Measurements from ENCODE around the gene RDH12.
"Not testable (repeated sequence)": the region's sequence is repeated elsewhere in the genome, so short reads cannot be mapped to it uniquely, and the experiment has no call there.

RDH12 gene

DNA sequence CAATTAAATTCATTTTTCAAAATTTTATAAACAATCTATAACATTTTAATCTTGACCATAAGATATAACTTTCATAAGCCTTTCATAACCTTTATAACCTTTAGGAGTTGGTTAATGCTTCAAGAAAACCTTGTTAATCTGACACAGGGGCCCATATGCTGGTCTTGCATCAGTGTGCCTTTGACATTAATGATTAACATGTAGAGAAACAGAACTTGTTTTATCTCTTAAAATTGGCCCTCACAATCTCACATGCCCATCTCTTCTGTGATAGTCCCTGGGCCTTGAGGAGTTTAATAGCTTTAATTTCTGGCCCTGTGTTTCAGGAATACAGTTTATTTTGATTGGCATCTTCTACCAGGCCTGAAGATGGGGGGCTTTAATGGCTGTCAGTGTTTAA lies 7.7 kb downstream of the RDH12 start:
- DNase-seq = not testable (repeated sequence)

DNA sequence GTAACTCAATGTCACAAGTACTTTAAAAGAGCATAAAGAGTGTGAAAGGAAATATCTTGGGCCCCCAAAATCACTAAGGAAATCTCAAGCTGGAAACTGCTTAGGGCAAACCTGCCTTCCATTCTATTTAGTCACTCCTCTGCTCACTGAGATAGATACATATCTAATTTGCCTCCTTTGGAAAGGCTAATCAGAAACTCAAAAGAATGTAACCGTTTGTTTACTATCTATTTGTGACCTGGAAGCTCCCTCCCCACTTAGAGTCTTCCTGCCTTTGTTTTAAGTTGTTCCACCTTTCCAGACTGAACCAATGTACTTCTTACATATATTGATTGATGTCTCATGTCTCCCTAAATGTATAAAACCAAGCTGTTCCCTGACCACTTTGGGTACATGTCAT lies 8.1 kb downstream of the RDH12 start:
- not testable (repeated sequence) for DNase-seq

DNA sequence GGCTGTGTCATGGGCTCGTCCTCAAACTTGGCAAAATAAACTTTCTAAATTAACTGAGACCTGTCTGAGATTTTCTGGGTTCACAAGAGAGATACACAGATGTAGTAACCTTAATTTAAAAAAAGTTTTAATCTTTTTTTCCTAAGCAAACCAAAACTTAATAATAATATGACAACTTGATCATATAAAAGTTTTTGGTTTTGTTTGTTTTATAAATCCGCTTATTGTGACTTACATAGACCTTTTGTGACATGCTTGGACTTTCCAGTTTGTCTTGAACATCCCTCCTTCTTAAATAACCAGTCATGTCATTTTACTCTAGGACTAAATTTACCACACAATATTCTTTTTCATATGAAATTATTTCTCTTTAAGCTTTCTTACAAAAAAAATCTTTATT lies 8.5 kb downstream of the RDH12 start:
- no peak for DNase-seq

DNA sequence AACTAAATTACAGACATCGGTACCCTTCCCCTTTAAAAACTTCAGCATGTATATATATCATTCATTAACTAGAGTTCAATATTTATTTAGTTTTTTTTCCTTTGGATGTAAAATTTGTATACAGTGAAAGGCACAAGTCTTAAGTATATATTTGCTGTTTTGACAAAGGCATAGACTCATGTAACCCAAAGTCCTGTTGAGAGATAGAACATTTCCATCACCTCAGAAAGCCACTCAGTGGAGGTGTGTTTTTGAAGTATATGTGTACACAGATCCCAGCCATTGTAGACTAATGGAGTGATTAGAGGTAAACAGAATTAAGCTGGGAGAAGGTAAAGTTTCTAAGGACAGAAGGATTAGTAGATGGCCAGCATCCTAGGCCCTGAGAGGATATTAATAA lies 15.4 kb downstream of the RDH12 start:
- DNase-seq = no peak

DNA sequence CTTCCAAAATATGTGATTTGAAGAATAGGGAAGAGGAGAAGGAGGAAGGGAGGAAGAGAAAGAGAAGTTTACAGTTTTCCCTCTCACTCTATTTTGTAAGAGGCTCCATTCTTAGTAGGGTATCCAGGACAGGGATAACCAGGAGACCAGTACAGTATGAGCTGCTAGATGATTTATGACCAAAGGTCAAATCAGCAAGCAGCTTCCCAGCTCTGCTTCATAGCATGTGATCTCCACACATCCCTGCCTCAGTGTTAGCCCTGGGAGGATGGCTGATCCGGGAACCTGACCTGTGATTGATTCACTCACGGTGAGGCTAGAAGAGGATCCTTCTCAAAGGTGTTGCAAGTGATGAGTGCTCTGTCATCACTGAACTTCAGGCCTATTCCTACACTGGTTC lies 16.6 kb downstream of the RDH12 start:
- no peak for DNase-seq

DNA sequence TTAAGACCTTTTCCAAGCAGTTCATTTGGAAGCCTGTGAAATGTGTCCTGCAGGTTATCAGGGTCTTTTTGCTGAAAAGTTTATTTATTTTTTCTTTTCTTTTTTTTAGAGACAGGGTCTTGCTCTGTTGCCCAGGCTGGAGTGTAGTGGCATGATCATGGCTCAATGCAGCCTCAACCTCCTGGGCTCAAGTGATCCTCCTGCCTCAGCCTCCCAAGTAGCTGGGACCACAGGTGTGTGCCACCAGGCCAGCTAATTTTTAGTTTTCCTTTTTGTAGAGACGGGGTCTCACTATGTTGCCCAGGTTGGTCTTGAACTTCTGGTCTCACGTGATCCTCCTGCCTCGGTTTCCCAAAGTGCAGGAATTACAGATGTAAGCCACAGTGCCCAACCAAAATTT lies 17.7 kb downstream of the RDH12 start:
- DNase-seq = not testable (repeated sequence)

DNA sequence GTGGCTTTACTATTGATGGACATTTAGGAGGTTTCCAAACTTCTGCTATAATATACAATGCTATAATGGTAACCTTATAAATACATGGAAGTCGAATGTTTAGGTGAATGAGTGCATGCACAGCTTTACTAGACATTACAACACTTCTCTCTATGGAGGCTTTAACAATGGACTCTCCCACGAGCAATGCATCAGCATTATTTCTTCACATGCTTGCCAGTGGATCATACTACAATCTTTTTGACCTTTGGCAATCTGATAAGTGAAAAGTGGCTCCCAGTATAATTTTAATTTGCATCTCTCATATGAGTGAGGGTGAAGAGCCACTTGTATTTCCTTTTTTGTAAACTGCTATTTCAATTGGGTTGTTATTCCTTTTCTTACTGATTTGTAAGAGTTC lies 18.2 kb downstream of the RDH12 start:
- no peak for DNase-seq

DNA sequence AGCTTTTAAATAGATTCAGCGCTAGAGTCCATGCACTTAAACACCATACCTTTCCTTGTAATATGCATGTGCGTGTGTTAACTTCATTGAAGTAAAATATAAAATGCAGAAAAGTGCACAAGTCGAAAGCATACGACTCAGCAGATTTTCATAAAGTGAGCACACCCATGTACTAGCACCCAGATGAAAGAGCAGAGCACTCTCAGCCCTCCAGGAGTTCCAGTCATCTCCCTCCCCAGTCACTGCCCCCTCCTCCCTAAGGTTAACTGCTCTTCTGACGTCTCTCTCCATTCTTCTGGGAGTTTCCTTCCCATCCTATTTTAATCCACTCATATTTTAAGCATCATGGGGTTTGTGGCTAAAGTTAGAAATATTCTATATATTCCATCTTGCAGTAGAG lies 20.2 kb downstream of the RDH12 start:
- no peak for DNase-seq

DNA sequence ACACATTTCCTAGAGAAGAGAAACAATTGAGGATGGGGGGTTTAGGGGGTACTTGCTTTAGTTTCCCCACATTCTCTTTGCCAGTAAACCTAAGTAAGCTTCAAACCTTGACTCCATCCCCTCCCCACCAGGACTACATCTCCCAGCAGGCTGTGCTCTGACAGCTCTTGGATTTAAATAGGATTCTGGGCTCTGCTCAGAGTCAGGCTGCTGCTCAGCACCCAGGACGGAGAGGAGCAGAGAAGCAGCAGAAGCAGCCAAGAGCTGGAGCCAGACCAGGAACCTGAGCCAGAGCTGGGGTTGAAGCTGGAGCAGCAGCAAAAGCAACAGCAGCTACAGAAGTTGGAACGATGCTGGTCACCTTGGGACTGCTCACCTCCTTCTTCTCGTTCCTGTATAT lies 20.6 kb downstream of the RDH12 start:
- DNase-seq = no peak

DNA sequence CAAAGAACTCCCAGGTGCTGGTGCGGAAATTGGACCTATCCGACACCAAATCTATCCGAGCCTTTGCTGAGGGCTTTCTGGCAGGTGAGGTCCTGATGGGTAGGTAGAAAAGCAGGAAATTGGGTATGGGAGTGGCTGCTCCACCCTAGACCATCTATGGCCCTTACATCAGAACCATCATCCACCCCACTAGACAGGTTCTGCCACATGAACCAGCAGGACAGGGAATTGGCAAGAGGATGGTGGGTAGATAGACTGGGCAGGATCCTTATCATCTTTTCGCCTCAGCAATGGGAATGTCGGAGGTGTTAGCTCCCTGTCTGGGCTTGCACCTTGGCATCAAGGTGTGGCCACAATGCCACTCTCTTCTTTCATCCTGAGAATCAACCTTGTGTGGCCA lies 23.5 kb downstream of the RDH12 start:
- DNase-seq = no peak

DNA sequence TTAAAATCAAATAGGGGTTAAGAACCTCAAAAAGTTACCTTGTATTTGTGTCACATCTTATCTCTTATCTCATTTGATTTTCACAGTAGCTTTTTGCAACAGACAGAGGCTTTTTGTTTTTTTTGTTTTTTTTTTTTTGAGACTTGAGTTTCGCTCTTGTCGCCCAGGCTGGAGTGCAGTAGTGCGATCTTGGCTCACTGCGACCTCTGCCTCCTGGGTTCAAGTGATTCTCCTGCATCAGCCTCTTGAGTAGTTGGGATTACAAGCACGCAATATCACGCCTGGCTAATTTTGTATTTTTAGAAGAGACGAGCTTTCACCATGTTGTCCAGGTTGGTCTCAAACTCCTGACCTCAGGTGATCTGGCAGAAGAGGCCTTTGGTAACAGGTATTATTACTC lies 25.7 kb downstream of the RDH12 start:
- DNase-seq = no peak

DNA sequence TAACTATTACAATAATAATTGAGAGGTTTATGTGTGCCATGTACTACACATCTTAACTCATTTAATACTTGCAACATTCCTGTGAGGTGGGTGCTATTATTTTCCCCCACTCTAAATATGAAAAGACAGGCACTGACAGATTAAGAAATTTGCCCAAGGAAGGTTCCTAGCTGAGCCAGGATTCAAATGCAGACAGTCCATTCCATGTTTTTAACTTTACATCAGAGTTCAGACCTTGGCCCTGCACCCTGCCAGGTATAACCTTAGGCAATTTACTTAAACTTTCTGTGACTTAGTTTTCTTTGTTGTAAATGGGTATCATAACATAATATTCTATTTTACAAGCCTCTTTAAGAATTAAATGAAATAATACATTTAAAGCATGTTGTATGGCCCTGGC lies 26.6 kb downstream of the RDH12 start:
- no peak for DNase-seq

DNA sequence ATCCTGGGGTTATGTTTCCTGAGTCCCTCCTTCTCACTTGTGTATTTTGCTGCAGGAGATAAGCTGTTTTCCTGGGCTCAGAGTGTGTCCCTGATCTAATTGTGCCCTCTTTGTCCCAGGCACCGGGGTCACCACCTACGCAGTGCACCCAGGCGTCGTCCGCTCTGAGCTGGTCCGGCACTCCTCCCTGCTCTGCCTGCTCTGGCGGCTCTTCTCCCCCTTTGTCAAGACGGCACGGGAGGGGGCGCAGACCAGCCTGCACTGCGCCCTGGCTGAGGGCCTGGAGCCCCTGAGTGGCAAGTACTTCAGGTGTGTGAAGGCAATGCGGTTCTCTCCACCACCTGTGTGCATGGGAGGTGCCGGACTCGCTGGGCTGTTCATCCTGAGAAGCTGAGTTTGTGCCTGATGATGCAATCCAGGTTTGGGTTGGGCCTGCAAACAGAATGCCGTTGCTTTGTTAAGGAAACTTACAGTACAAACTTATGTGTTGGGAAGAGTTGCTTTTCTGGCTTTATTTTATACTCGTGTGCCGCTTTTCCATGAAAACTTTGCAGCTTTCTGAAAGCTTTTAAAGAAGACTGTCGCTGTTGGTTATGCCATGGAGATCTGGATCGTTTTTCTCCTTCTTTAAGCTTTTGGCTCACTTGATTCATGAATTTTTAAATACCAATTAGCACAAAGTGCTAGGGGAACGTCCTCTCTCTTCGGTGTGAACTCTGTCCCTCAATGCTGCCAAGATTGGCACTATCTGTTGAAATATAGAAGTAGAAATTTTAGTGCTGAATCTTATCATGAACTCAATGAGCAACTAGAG lies 27.6 kb downstream of the RDH12 start:
- no peak for DNase-seq

DNA sequence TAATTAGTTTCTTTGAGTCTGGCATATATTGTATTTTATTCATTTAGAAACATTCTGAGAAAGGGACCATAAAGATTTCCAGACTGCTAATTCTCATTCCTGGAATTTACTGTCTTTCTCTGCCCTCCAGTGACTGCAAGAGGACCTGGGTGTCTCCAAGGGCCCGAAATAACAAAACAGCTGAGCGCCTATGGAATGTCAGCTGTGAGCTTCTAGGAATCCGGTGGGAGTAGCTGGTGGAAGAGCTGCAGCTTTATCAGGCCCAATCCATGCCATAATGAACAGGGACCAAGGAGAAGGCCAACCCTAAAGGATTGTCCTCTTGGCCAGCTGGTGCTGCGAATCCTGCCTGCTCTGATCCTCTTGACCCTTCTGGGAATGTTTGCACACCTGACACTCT lies 31.9 kb downstream of the RDH12 start:
- DNase-seq = no peak

DNA sequence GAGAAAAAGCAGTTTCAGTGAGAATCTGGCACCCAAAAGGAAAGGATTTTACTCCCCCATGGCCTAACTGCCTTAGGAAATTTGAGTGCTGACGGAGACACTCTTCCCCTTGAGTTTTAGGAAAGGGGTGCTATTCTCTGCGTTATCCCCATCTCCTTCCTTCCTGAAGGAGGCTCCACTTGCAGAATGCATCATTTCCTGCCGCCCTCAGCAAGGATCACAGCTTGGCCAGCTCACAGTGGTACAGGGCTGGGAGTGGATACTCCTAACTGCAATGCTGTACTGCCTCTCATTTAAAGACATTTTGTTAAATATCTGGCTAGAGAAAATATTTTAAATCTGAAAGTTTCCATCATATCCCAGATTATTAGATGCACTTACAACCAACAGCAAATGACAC lies 33.0 kb downstream of the RDH12 start:
- DNase-seq = no peak

DNA sequence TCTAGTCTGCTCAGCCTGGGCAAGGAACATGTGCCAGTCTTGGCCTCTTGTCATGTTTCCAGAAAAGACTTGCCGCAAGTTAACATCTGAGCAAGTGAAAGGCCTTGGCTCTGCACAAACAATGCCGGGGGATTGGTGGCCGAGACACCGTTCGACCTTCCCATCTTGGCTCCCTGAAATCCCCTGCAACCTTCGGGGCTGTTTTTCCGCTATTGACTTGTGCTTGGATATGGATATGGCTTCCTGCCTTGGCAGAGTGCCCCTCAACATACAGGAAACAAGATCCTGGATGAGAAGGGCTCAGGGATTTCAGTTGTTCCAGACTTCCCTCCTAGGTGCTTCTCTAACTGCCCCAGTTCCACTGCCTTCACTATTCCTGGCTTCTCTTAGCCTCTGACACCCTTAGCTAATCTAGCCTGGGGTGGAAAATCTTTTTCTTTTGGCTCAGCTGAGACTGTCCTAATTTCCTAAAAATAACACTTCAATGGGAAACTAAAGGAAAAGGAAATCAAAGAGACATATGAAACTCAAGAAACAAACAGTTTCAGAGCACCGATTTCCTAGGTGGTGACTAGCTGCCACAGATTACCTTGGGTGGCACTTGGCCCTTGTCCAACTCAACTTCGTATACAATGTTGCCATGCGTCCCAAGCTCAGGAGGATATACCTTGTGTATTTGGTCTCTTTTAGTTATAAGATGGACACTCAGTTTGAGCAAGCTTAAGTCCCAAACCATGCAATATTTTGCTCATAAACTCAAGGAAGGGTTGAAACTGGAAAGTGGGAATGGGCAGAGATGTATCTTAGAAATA lies 33.9 kb downstream of the RDH12 start:
- DNase-seq = no peak

DNA sequence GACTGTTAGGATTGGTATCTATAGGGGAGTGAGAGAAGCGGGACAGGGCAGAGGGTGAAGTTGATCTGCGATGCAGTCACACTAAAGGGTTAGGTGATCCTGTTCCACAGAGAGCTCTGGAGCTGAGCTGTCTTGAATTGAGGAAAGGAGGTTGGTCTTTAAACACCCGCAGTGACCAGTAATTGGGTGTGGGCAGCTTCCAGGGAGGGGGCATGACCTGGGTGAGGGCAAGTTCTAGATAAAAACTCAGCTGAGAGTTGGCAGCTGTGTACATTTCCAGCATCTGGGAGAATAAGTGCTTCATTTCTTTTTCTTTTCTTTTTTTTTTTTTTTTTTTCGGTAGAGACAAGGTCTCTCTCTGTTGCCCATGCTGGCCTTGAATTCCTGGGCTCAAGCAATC lies 35.1 kb downstream of the RDH12 start:
- no peak for DNase-seq

DNA sequence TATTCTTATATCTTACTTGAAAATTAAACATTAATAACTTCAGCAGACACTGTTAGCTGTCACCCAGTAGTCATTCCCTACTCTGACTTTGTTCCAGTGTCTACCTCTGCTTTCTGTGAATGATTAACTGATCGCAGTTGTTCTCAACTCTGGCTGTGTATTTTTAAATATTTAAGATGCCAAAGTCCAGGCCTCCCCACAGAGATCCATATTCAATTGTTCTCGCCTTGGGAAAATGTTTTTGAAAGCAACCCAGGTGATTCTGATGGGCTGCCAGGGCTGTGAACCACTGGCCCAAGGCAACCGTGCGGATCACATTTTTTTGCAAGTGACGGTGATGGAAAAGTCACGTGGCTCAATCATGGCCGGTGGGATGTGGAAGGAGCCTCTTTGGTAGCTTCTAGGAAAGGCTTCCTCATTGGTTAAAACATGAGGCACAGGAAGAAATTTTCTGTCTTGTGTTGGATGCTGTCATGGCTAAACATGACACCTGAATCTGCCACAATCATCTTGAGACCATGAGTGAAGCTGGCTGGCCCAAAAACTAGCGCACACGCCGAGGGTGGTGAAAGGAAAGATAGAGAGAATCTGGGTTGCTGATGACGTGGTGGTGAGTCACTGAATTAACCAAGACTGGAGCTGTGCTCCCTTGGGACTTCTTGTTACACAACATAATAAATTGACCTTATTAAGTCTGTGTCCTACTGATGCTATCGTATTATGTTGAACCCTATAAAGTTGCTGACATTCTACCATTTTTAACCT lies 37.2 kb downstream of the RDH12 start:
- no peak for DNase-seq

DNA sequence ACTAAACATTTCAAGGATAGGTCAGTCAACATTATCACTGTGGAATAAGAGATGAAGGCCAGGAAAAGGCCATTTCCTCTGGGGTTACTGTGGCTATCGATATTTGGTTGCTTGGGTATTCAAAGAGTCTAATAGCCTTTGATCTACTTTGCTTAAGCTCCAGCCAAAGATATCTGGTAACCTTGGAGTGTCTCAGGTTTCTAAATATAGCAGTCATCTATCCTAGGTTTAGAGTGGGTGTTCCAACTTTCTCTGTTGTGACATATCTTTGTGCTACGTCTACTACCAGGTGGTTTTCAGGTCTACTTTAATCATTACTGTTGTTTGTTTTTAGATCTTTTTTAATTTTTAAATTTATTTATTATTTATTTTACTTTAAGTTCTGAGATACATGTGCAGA lies 42.4 kb downstream of the RDH12 start:
- no peak for DNase-seq

DNA sequence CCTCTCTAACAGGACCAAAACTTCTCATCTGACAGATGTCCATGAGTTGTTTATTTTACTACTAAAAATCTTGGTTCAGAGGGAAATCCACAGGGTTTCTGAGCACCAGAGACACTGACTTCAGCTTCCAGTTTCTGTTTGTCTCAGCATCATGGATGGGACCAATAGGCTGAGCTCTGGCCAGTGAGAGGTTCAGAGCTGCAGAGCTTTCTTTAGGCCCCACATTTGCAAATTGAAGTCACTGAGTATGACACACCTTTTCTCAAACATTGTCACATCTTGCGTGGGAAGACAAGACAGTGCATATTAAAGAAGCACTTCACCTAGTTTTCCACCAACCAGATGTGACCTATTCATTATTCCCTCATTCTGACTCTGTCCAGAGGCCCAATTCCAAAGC lies 45.2 kb downstream of the RDH12 start:
- no peak for DNase-seq

DNA sequence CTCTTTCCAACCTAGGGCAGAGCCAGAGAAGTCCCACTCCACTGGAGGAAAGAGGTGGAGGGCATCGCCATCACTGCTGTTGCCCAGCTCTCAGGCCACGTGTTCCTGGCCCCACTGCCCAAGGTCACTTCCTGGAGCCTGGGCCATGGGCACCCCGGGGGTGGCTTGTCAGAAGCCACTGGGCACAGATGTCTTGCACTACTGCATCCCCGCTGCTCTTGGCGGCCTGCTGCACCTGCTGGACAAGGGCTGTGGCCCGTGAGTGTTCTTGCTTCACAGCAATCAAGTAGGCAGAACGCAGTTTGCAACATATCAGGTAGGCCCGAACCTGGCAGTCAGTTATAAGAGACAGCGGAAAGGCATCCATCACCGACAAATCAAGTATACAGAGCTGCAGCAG lies 46.6 kb downstream of the RDH12 start:
- no peak for DNase-seq

DNA sequence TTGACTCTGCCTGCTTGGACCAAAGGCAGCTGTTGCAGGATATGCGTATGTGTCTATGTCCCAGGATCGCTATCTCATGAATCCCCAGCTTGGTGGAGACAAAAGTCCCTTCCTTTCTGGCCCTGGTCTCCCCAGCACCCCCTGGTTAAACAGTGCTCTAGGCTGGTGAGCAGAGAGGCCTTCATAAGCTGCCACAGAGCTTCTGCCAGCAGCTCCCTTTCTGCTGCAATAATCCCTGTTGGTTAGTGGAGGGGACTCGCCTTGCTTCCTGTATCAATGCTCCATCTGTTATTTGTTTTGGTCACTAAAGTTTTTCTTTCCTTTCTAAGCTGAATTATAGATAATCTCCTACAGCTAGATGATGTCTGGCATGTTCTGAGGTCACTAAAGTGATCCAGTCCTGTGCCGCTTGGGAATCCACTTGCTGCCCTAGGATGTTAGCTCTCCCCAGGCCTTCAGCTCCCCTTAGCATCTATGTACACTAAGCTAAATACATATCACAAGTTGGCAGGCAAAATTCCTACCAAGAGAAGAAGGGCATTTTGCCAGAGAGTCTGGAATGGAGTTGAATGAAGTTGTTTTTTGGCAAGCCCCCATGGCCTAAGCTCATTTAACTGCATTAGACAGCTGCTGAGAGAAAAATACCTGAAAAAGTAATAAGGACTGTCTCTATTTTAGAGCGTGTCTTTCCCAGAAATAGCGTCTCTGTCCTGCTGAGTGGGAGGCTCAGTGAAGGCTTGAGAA lies 47.8 kb downstream of the RDH12 start:
- DNase-seq = no peak

DNA sequence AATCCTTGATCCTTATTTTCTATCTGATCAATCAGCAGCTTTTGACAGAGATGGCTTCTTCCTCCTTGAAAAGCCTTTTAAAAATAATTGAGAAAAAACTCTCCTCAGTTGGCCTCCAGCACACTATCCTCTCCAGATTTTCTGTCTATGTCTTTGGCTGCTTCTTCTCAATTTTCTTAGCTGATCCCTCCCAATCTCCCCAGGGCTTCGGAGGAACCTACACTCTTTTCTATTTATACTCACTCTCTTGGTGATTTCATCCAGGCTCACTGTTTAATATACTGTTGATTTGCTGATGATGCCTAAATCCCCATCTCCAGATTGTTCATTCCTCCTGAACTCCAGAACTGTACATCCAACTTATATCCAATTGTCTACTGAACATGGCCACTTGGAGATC lies 54.8 kb downstream of the RDH12 start:
- DNase-seq = no peak
